ENCODE measurements around the gene HACD3.

- TF ChIP-seq GATA2 (IDR thresholded peaks at IDR 0.05; ENCODE audit: low read depth, low read length) (no peak), GATA3 (IDR thresholded peaks at IDR 0.05; ENCODE audit: low read depth, low read length) (no peak)
These were observed 26.4 kb downstream of the HACD3 start for GRCh38 chr15:65556622-65557021.

Data from SH-SY5Y (cell line).